Nephron (organoid): ENCODE measurements around the gene ISM2.

ENCODE experiments used
- H3K27ac Mint-ChIP-seq, 3 experiments: 2 replicates each; pipeline ENCODE4 v1.8.0; 2020; ENCODE audit warnings: mixed read lengths in 3 of 3, mild to moderate bottlenecking in 2 of 3, moderate library complexity in 1 of 3
- H3K27me3 Mint-ChIP-seq: 2 replicates; pipeline ENCODE4 v1.8.0; 2021; ENCODE audit warnings: low read depth, mild to moderate bottlenecking, moderate library complexity, mixed read lengths
- H3K36me3 Mint-ChIP-seq: 2 replicates; pipeline ENCODE4 v1.8.0; 2020; ENCODE audit warnings: low read depth, mixed read lengths
- H3K4me1 Mint-ChIP-seq: 2 replicates; pipeline ENCODE4 v1.8.0; 2020; ENCODE audit warnings: mixed read lengths
- H3K4me3 Mint-ChIP-seq, 3 experiments: 2 replicates each; pipeline ENCODE4 v1.8.0; 2020; ENCODE audit warnings: mild to moderate bottlenecking in 3 of 3, mixed read lengths in 3 of 3, moderate library complexity in 2 of 3
- H3K9me3 Mint-ChIP-seq: 2 replicates; pipeline ENCODE4 v1.8.0; 2020; ENCODE audit warnings: mixed read lengths
- TF ChIP-seq, protein P1 (sequence below), 3 experiments: fragments of 200-600 bp; sonication (generic); IDR thresholded peaks; one replicate each; pipeline ENCODE4 v1.5.0; 2021; ENCODE audit warnings: antibody characterized with exemption in 3 of 3; ENCODE audit not compliant: unreplicated experiment in 3 of 3

ISM2 gene

DNA sequence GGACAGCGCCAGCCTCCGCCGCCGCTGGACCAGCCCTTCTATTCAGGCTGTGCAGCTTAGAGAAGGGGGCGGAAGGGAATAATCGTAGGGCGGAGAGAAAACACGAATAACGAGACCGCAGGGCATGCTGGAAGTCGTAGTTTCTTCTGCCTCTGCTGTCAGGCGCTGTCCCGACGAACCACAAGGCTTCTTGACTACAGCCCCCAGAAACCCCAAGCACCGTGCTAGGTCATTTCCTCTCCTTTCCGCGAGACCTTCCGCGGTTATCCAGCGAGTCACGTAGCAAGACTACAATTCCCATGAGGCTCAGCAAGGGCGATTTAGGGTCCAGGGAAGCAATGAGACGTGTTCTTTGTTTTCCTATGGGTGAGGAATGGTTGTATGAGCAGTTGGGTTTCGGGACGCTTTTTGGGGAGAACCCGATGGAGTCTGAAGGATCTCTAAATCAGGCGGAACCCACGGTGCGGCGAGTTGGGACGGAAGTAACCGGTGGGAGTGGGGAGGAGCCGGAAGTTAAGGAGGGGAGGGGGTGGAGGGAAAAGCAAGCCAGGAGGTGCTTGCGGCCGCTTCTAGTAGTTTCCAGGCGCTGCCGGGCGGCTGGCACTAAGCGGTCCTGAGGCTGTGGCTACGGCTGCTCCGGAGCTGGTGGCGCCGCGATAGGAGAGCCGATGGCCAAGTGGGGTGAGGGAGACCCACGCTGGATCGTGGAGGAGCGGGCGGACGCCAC is 40.9 kb downstream of the ISM2 start, which contains the start of the genes AHSA1 and VIPAS39:
TSS of gene AHSA1 (plus strand) at position 572 of the 727 bp plus-strand sequence. CDS start at position 669, 97 bp downstream.
TSS of gene VIPAS39 (minus strand) at position 80 of the 727 bp plus-strand sequence. CDS start 3,499 bp downstream, outside the sequence.
- TF ChIP-seq, protein P1, sequence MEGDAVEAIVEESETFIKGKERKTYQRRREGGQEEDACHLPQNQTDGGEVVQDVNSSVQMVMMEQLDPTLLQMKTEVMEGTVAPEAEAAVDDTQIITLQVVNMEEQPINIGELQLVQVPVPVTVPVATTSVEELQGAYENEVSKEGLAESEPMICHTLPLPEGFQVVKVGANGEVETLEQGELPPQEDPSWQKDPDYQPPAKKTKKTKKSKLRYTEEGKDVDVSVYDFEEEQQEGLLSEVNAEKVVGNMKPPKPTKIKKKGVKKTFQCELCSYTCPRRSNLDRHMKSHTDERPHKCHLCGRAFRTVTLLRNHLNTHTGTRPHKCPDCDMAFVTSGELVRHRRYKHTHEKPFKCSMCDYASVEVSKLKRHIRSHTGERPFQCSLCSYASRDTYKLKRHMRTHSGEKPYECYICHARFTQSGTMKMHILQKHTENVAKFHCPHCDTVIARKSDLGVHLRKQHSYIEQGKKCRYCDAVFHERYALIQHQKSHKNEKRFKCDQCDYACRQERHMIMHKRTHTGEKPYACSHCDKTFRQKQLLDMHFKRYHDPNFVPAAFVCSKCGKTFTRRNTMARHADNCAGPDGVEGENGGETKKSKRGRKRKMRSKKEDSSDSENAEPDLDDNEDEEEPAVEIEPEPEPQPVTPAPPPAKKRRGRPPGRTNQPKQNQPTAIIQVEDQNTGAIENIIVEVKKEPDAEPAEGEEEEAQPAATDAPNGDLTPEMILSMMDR (IDR thresholded peaks at IDR 0.05; ENCODE audit: unreplicated experiment in 3 of 3), result no peak
- H3K36me3 Mint-ChIP-seq, result peaks cover 37% of the 10 kb centered on the region
- H3K27me3 Mint-ChIP-seq, result no peaks in the 10 kb centered on the region
- H3K27ac Mint-ChIP-seq, result peak within 1 kb of the TSS; percentile 98 to 100 (median 99)
- no peaks in the 10 kb centered on the region for H3K9me3 Mint-ChIP-seq
- peak within 1 kb of the TSS; percentile 99 to 100 (median 100) for H3K4me3 Mint-ChIP-seq
- peaks cover 18% of the 10 kb centered on the region for H3K4me1 Mint-ChIP-seq

GRCh38 chr14:77457115-77457521 is 41.5 kb downstream of the ISM2 start:
- H3K36me3 Mint-ChIP-seq, result peaks cover 35% of the 10 kb centered on the region
- H3K4me1 Mint-ChIP-seq, result peaks cover 18% of the 10 kb centered on the region
- TF ChIP-seq, protein P1 (IDR thresholded peaks at IDR 0.05; ENCODE audit: unreplicated experiment in 3 of 3), result no peak
- H3K27ac Mint-ChIP-seq, result peak overlapping the region; percentile 98 to 100 (median 99)
- H3K9me3 Mint-ChIP-seq, result no peaks in the 10 kb centered on the region
- no peaks in the 10 kb centered on the region for H3K27me3 Mint-ChIP-seq
- peak overlapping the region; percentile 99 to 100 (median 100) for H3K4me3 Mint-ChIP-seq

- TF ChIP-seq, protein P1 (IDR thresholded peaks at IDR 0.05; ENCODE audit: unreplicated experiment in 3 of 3), result no peak
- Mint-ChIP-seq H3K27me3 (no peaks in the 10 kb centered on the region), H3K4me3 (peak overlapping the region; percentile 99 to 100 (median 100)), H3K4me1 (peaks cover 18% of the 10 kb centered on the region), H3K27ac (peak overlapping the region in 1 of 3 experiments; percentile 99), H3K36me3 (peaks cover 33% of the 10 kb centered on the region), H3K9me3 (no peaks in the 10 kb centered on the region)
These were observed 42.5 kb downstream of the ISM2 start for GRCh38 chr14:77455966-77456640.

GRCh38 chr14:77442196-77442595 is 56.4 kb downstream of the ISM2 start:
- no peaks in the 10 kb centered on the region for H3K27me3 Mint-ChIP-seq

DNA sequence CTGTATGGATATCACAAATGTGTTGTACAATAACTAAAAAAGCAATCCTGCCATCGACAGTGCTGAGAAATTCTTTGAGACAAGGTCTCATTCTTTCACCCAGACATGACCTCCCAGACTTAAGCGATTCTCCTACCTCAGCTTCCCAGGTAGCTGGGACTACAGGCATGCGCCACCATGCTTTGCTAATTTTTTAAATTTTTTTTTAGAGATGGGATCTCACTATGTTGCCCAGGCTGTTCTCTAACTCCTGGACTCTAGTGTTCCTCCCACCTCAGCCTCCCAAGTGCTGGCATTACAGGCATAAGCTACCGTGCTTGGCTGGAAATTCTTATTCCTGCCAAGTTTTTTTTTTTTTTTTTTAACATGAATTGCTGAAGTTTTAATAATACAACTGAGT is 58.8 kb downstream of the ISM2 start:
- no peaks in the 10 kb centered on the region for H3K9me3 Mint-ChIP-seq
- TF ChIP-seq, protein P1 (IDR thresholded peaks at IDR 0.05; ENCODE audit: unreplicated experiment in 3 of 3), result no peak
- H3K4me1 Mint-ChIP-seq, result no peaks in the 10 kb centered on the region
- H3K4me3 Mint-ChIP-seq, result no peak overlapping the region
- peaks cover 60% of the 10 kb centered on the region for H3K36me3 Mint-ChIP-seq
- no peak overlapping the region for H3K27ac Mint-ChIP-seq
- no peaks in the 10 kb centered on the region for H3K27me3 Mint-ChIP-seq

More at GRCh38 chr14:77442196-77442595, 56.4 kb downstream of the ISM2 start:
- H3K36me3 Mint-ChIP-seq, result peaks cover 48% of the 10 kb centered on the region
- H3K4me3 Mint-ChIP-seq, result no peak overlapping the region
- TF ChIP-seq, protein P1 (IDR thresholded peaks at IDR 0.05; ENCODE audit: unreplicated experiment in 3 of 3), result no peak
- H3K27ac Mint-ChIP-seq, result no peak overlapping the region
- no peaks in the 10 kb centered on the region for H3K9me3 Mint-ChIP-seq
- H3K4me1 Mint-ChIP-seq, result no peaks in the 10 kb centered on the region
